ENCODE results near the gene CMTR1.
"Not testable (repeated sequence)": the region's sequence is repeated elsewhere in the genome, so short reads cannot be mapped to it uniquely, and the experiment has no call there.

Gene CMTR1

GRCh38 chr6:37396571-37397180 lies 36.3 kb upstream of the CMTR1 start:
- TF ChIP-seq FOXA1 (IDR thresholded peaks at IDR 0.05): no peak
- no peak for TF ChIP-seq ARNT (IDR thresholded peaks at IDR 0.05)
- TF ChIP-seq HDGF (IDR thresholded peaks at IDR 0.05; ENCODE audit: borderline replicate concordance): no peak
- TF ChIP-seq TARDBP (IDR thresholded peaks at IDR 0.05): no peak
- no peak for TF ChIP-seq CTBP1 (IDR thresholded peaks at IDR 0.05; ENCODE audit: borderline replicate concordance)
- no peak for TF ChIP-seq FOXM1 (IDR thresholded peaks at IDR 0.05; ENCODE audit: borderline replicate concordance)
- TF ChIP-seq L3MBTL2 (conservative IDR thresholded peaks at IDR 0.05): no peak
- no peak for TF ChIP-seq NFRKB (IDR thresholded peaks at IDR 0.05)
- no peak for TF ChIP-seq FOXK2 (IDR thresholded peaks at IDR 0.05)
- TF ChIP-seq ELF4 (IDR thresholded peaks at IDR 0.05): no peak
- TF ChIP-seq SP1 (IDR thresholded peaks at IDR 0.05): no peak
- TF ChIP-seq SUZ12 (IDR thresholded peaks at IDR 0.05): no peak
- TF ChIP-seq BHLHE40 (IDR thresholded peaks at IDR 0.05; ENCODE audit: borderline replicate concordance): no peak
- ChIA-PET POLR2A (no interaction called here), CTCF (no interaction called here)
- no peak for DNase-seq (ENCODE audit: extremely low spot score)

- CTCF ChIA-PET: no interaction called here
- peak; percentile 27; the same call in 1 of the 2 replicates for TF ChIP-seq PKNOX1 (IDR thresholded peaks at IDR 0.05)
- no peak for TF ChIP-seq HDGF (IDR thresholded peaks at IDR 0.05; ENCODE audit: borderline replicate concordance)
- POLR2A ChIA-PET: interaction anchor here (1.4 kb wide), 1 partner anchor 34 kb away, joined by 3 read pairs; the partner anchor contains the start of gene CMTR1
- no peak for DNase-seq (ENCODE audit: extremely low spot score)
These were observed 33.9 kb upstream of the CMTR1 start for GRCh38 chr6:37399131-37399530.

- no peak for TF ChIP-seq FOXK2 (IDR thresholded peaks at IDR 0.05)
- TF ChIP-seq SUZ12 (IDR thresholded peaks at IDR 0.05): no peak
- TF ChIP-seq CTBP1 (IDR thresholded peaks at IDR 0.05; ENCODE audit: borderline replicate concordance): no peak
- TF ChIP-seq PKNOX1 (IDR thresholded peaks at IDR 0.05): no peak
- no peak for TF ChIP-seq ARNT (IDR thresholded peaks at IDR 0.05)
- TF ChIP-seq LEF1 (IDR thresholded peaks at IDR 0.05; ENCODE audit: borderline replicate concordance): no peak
- no peak for TF ChIP-seq L3MBTL2 (conservative IDR thresholded peaks at IDR 0.05)
- no peak for TF ChIP-seq HDGF (IDR thresholded peaks at IDR 0.05; ENCODE audit: borderline replicate concordance)
- no peak for TF ChIP-seq BHLHE40 (IDR thresholded peaks at IDR 0.05; ENCODE audit: borderline replicate concordance)
- no peak for TF ChIP-seq NFRKB (IDR thresholded peaks at IDR 0.05)
- no peak for TF ChIP-seq ZNF384 (IDR thresholded peaks at IDR 0.05)
- TF ChIP-seq FOXA1 (IDR thresholded peaks at IDR 0.05): no peak
- CTCF ChIA-PET: no interaction called here
- no peak for DNase-seq (ENCODE audit: extremely low spot score)
- POLR2A ChIA-PET: interaction anchor here (1.4 kb wide), 1 partner anchor 33 kb away, joined by 3 read pairs; the partner anchor contains the start of gene CMTR1
These were observed 33.1 kb upstream of the CMTR1 start for GRCh38 chr6:37399795-37400490.

GRCh38 chr6:37401658-37402057 lies 31.4 kb upstream of the CMTR1 start:
- CTCF ChIA-PET; DNase-seq (ENCODE audit: extremely low spot score): not testable (repeated sequence)

GRCh38 chr6:37406726-37407341 lies 26.2 kb upstream of the CMTR1 start:
- POLR2A ChIA-PET: no interaction called here
- TF ChIP-seq NFRKB (IDR thresholded peaks at IDR 0.05) (no peak), ELF4 (IDR thresholded peaks at IDR 0.05) (no peak), PKNOX1 (IDR thresholded peaks at IDR 0.05) (no peak), SP1 (IDR thresholded peaks at IDR 0.05) (no peak), FOXK2 (IDR thresholded peaks at IDR 0.05) (no peak), ARNT (IDR thresholded peaks at IDR 0.05) (no peak), SUZ12 (IDR thresholded peaks at IDR 0.05) (no peak), LEF1 (IDR thresholded peaks at IDR 0.05; ENCODE audit: borderline replicate concordance) (no peak), HDGF (IDR thresholded peaks at IDR 0.05; ENCODE audit: borderline replicate concordance) (no peak), FOXA1 (IDR thresholded peaks at IDR 0.05) (no peak), BHLHE40 (IDR thresholded peaks at IDR 0.05; ENCODE audit: borderline replicate concordance) (no peak), TARDBP (IDR thresholded peaks at IDR 0.05) (no peak), L3MBTL2 (conservative IDR thresholded peaks at IDR 0.05) (no peak), CTBP1 (IDR thresholded peaks at IDR 0.05; ENCODE audit: borderline replicate concordance) (no peak), ZNF384 (IDR thresholded peaks at IDR 0.05) (no peak), FOXM1 (IDR thresholded peaks at IDR 0.05; ENCODE audit: borderline replicate concordance) (no peak)
- CTCF ChIA-PET: interaction anchor here (0.6 to 0.9 kb wide), 2 partner anchors 9 to 247 kb away, joined by 3 to 4 read pairs; no protein-coding TSS in a partner anchor
- no peak for DNase-seq (ENCODE audit: extremely low spot score)

More at GRCh38 chr6:37401658-37402057, 31.4 kb upstream of the CMTR1 start:
- POLR2A ChIA-PET: not testable (repeated sequence)

- DNase-seq (ENCODE audit: extremely low spot score): no peak
- POLR2A ChIA-PET: no interaction called here
- CTCF ChIA-PET: interaction anchor here (0.6 kb wide), 1 partner anchor 10 kb away, joined by 4 read pairs; no protein-coding TSS in a partner anchor
- TF ChIP-seq SUZ12 (IDR thresholded peaks at IDR 0.05) (no peak), TARDBP (IDR thresholded peaks at IDR 0.05) (no peak), FOXA1 (IDR thresholded peaks at IDR 0.05) (no peak), LEF1 (IDR thresholded peaks at IDR 0.05; ENCODE audit: borderline replicate concordance) (no peak), ELF4 (IDR thresholded peaks at IDR 0.05) (no peak), BHLHE40 (IDR thresholded peaks at IDR 0.05; ENCODE audit: borderline replicate concordance) (no peak)
These were observed 25.1 kb upstream of the CMTR1 start for GRCh38 chr6:37407948-37408347.

Measured in HEK293T (cell line).